Stimulated activated CD8-positive, alpha-beta memory T cell treated with anti-CD3 and anti-CD28 coated beads, Interleukin-7, amount 100 ng/mL, for 4 hours (primary cell): ENCODE measurements around the gene UCK1.
"Not testable (repeated sequence)": the region's sequence is repeated elsewhere in the genome, so short reads cannot be mapped to it uniquely, and the experiment has no call there.

Experiments
- DNase-seq, 2 donors: peaks; one replicate each; pipeline ENCODE4 v3.0.0-alpha.2; 2020; ENCODE audit warnings: low read depth in 2 of 2

The UCK1 gene

DNA sequence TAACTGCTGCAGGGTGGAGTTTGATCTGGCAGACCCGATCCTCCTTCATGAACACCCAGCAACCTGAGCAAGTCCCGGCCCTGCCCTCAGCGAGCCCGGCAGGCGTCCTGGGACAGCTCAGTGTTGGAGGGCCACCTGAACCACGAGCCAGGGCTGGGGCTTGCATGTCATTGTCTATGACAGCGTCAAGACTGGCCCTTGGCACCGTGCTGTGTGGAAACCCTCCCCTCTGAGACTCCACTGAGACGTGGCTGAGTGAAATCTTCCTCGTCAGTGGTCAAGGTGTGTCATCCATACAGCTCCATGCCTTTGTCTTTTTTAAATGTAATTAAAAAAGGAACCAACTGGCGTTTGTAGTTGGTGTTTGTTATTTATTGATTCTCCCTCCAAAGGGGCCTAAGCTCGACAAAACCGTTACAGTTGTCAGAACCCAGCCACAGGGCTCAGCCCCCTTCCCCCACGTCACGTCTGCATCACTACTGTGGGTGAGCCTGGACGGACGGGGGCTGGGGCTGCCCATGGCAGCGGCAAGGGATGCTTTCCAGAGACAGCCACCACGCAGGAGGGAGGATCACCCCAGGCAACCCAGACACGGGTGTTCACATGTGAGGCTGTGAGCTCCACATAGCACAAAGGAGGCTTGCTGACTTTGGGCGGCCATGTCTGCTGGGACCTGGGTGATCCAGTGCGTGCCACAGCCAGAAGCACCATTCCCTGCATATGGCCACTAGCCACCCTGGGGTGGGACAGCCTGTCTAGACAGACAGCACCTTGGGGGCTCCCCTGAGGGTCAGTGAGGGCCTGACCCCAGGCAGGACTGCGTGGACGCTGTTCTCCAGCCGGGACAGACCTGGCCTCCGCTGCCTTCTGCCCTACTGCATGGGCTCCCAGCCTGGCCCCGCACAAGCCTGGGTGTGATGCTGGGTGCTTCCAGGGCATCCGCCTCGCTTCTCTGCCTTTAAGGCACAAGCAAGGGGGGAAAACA lies 7.3 kb downstream of the UCK1 start:
- no peak for DNase-seq

- no peak for DNase-seq
Observed at GRCh38 chr9:131523086-131523388, 8.0 kb downstream of the UCK1 start.

- DNase-seq: no peak
Observed at GRCh38 chr9:131522257-131523085, 8.6 kb downstream of the UCK1 start.

GRCh38 chr9:131521822-131522221 lies 9.2 kb downstream of the UCK1 start:
- no peak for DNase-seq

- no peak for DNase-seq
Observed at GRCh38 chr9:131521203-131521602, 9.9 kb downstream of the UCK1 start.

- DNase-seq: no peak
Observed at GRCh38 chr9:131520503-131520902, 10.6 kb downstream of the UCK1 start.

DNA sequence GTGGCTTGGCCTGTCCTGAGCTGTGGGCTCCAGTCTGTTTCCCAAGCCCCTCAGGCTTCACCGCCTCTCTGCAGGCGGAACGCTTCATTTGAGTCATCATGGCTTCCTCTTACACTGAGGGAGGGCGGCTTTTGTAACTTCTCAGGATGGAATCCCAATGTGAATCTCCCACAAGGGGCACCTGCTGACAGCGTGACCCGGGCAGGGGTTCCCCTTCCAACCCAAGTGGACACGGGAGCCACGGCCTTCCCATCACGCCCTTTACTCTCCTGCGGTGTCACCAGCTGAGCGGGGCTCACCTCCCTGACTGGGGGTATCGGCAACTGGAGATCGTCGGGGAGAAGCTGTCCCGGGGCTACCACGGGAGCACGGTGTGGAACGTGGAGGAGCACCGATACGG lies 12.5 kb downstream of the UCK1 start:
- no peak for DNase-seq

- DNase-seq: no peak
Observed at GRCh38 chr9:131517761-131518190, 13.3 kb downstream of the UCK1 start.

DNA sequence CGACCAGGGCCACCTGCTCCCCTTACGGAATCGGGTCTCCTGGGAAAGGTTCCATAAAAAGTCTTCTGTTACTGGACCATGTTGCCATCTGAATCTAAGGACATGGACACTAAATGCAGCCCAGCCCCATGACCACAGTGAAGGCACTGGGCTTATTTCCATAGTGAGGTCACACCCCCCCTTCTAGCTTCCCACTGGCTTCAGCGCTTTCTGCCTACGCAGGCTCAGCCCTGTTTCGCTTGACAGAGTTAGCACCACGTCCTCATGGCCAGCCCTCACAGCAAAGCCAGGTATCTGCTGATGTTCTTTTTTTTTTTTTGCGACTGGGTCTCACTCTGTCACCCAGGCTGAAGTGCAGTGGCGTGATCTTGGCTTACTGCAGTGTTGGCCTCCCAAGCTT lies 14.1 kb downstream of the UCK1 start:
- DNase-seq: no peak

- no peak for DNase-seq
Observed at GRCh38 chr9:131516100-131516499, 15.0 kb downstream of the UCK1 start.

GRCh38 chr9:131515559-131516031 lies 15.5 kb downstream of the UCK1 start:
- not testable (repeated sequence) for DNase-seq

GRCh38 chr9:131513177-131513576 lies 17.9 kb downstream of the UCK1 start:
- no peak for DNase-seq

DNA sequence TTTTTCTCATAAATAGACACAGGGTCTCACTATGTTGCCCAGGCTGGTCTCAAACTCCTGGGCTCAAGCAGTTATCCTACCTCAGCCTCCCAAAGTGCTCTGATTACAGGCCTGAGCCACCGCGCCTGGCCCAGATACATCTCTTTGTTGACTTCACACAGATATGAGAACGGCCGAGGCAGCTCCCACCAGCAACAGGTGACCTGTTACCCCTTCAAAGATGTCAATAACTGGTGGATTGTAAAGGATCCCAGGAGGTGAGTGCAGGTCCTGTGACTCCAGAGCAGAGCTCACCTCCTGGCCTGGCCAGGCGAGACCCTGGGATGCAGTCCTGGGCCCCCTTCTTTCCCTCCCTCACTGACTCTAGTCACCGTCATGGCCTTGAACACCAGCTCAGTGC lies 19.2 kb downstream of the UCK1 start:
- DNase-seq: no peak

DNA sequence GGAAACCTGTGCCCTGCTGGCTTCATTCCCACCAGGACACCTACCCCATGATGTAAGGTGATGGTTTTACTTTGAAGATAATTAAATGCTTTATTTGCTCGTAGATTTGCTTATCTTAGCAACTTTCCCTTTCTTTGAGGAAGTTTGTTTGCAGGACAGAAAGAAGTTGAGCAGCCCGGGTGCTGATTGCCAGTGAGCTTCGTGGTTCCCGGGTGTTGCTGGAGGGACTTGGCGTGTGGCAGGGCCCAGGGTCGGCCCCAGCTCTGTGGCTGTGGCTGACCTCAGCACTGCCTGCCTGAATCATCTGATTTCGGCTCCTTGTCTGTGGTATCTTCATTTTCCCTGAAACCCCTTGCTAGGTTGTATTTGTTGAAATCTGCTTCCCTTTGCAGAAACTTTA lies 19.6 kb downstream of the UCK1 start:
- DNase-seq: no peak

- no peak for DNase-seq
Observed at GRCh38 chr9:131505012-131505411, 26.1 kb downstream of the UCK1 start.

- peak; percentile 30 to 33 for DNase-seq
Observed at GRCh38 chr9:131503626-131504465, 27.2 kb downstream of the UCK1 start.

DNA sequence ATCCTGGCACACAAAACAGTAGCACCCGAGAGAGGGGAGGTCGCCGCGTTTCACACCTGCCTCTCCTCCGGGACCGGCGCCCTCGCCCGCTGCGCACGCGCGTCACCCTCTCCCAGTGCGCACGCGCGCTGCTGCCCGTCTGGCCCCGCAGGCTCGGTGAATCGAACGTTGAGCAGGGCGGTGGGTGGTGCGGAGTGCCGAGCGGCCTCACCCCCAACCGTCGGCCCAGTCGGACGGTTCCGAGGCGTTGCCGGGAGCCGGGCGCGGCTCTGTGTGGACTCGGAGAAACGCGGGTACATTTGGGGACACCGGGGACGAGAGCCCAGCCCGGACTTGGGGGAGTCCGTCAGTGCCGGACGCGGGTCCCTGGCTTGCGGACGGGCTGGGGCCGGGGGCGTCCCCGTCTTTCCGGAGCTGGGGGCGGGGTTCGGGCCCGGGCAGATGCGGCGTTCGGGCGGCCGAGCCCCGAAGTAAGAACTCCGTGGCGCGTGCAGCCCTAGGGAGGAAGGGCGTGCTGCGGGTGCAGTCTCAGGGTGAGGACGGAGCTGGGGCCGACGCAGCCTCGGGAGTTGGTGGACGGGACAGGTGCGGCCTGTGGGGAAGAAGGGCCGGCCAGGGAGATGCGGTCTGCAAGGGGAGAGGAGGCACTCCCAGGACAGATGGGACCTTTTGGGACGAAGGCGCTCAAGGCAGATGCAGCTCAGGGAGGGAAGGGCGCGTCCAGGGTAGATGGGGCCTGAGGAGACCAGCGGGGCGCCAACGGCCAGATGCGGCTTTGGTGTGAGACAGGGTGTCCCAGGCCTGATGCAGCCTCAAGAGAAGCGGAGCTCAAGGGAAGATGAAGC lies 28.1 kb downstream of the UCK1 start, which contains the start of gene POMT1:
TSS of gene POMT1 (plus strand) at position 138 of the 845 bp plus-strand sequence. CDS start 1,301 bp downstream, outside the sequence.
- peak; percentile 73 to 84 for DNase-seq

- DNase-seq: peak; percentile 21 to 36
Observed at GRCh38 chr9:131500939-131501541, 30.0 kb downstream of the UCK1 start.

- DNase-seq: peak; percentile 53
Observed at GRCh38 chr9:131500377-131500776, 30.7 kb downstream of the UCK1 start.

GRCh38 chr9:131499254-131499767 lies 31.8 kb downstream of the UCK1 start:
- DNase-seq: no peak
